Skin of body (tissue), 2 donors: ENCODE data around the gene FEM1A. TPM values are rescaled to one million over a fixed set of nuclear protein-coding genes. Genes with fewer than 3 reads are reported as not detected.
"Not testable (repeated sequence)": the region's sequence is repeated elsewhere in the genome, so short reads cannot be mapped to it uniquely, and the experiment has no call there.

Experiments used
- DNase-seq: peaks from one replicate; lab custom pipeline; 2025; lab: John Stamatoyannopoulos, UW
- total RNA-seq: library from RNA; depleted of rRNA; stranded (reverse); fragments of >200 nt; gene quantifications from one replicate; pipeline ENCODE4 v1.2.3, GENCODE V29; 2014

The FEM1A gene, protein sequence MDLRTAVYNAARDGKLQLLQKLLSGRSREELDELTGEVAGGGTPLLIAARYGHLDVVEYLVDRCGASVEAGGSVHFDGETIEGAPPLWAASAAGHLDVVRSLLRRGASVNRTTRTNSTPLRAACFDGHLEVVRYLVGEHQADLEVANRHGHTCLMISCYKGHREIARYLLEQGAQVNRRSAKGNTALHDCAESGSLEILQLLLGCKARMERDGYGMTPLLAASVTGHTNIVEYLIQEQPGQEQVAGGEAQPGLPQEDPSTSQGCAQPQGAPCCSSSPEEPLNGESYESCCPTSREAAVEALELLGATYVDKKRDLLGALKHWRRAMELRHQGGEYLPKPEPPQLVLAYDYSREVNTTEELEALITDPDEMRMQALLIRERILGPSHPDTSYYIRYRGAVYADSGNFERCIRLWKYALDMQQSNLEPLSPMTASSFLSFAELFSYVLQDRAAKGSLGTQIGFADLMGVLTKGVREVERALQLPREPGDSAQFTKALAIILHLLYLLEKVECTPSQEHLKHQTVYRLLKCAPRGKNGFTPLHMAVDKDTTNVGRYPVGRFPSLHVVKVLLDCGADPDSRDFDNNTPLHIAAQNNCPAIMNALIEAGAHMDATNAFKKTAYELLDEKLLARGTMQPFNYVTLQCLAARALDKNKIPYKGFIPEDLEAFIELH
- 13.2 TPM for total RNA-seq

DNA sequence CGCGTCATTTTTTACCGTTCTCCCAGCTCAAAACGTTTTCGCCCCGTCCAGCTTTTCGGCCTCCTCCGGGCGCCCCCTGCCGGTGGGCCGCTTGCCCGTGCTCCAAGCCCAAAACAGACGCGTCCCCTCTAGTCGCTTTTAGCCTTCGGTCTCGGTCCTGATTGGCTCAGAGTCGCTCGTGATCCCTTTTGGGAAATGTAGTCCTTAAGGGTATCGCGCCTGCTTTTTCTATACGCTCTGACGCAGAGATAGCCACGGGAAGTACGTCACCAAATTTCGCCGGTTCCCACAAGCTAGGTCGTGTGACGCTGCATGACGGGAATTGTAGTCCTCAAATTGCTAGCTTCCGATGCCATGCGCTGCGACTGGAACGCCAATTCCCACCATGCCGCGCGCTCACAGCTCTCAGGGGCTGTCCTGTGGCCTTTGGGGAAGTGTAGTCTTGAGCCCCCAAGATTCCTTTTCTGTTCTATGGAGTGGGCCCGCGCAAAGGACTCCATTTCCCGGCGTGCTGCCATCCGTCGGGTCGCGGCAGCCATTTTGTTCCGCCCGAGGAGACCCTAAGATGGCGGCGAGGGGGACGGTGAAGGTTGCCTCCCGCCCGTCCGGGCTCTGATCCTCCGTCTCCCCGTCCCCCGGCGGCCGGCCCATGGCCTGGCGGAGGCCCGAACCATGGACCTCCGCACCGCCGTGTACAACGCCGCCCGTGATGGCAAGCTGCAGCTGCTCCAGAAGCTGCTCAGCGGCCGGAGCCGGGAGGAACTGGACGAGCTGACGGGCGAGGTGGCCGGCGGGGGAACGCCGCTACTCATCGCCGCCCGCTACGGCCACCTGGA is at the start of gene FEM1A:
TSS of gene FEM1A (plus strand) at position 552 of the 836 bp plus-strand sequence. CDS start at position 673, 121 bp downstream.
- DNase-seq: peak; percentile 100

DNA sequence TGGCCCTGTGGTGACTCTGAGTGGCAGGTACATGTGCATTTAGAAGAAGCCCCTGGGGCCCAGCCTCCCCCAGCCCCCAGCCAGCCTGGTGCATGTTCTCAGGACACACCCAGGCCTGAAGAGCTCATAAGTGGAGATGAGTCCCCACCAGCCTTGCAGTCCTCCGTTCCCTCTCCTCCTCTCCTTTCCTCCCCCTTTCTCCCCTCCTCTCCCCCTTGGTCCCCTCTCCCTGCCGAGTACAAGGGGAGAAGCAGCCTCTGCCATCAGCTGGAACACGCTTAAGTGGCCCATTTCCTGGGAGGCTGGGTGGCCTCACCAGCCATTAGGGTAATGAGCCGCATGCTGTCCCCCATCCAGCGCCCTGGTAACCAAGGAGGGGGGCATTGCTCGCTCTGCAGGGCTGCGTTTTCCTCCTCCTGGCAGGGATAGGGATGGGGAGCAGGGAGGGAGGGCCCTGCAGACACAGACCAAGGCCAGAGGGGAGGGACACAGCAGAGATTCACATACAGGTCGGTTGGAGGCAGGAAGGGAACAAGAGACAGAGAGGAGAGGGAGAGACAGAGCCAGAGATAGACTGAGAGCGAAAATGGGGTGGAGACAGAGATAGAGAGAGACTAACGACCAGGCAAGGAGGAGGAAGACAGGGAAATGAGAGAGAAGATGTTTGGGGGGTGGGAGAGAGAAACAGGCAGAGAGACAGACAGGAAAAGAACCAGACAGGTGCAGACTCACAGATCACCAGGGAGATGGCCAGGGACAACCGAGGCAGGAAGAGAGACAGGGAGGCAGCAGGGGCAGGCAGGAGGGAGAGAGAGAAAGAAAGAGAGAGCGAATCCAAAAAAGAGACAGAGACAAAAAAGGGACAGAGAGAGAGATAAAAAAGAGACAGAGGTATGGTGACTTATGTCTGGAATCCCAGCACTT is 48.5 kb upstream of the FEM1A start:
- no peak for DNase-seq

DNA sequence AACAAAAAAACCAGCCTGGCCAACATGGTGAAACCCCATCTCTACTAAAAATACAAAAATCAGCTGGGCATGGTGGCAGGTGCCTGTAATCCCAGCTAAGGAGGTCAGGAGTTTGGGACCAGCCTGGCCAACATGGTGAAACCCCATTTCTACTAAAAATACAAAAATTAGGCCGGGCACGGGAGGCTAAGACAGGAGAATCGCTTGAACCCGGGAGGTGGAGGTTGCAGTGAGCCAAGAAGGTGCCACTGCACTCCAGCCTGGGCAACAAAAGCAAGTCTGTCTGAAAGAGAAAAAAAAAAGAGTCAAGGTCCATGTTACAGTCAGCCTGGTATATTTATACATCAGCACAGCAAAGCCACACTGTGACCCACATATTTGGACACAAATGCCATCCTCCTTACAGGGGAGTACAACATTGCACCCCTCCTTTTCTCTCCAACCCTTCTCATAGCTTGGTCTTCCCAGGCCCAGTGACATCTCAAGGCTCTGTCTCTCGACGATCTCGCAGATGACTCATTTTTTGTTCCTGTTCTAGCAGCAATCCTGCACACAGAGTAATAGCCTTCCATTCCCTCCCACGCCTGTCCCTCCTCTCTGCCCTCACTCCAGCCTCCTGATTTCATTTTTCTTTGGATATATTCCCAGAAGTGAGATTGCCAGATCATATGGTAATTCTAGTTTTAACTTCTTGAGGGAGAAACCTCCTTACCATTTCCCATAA is 46.9 kb upstream of the FEM1A start:
- DNase-seq: peak; percentile 48

DNA sequence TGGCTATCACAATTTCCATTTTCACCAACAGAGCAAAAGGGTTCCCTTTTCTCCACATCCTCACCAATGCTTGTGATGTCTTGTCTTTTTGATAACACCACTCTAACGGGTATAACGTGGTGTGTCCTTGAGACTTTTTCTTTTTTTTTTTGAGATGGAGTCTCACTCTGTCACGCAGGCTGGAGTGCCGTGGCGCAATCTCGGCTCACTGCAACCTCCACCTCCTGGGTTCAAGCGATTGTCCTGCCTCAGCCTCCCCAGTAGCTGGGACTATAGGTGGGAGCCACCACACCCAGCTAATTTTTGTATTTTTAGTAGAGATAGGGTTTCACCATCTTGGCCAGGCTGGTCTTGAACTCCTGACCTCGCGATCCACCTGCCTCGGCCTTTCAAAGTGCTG is 46.4 kb upstream of the FEM1A start:
- DNase-seq: not testable (repeated sequence)

DNA sequence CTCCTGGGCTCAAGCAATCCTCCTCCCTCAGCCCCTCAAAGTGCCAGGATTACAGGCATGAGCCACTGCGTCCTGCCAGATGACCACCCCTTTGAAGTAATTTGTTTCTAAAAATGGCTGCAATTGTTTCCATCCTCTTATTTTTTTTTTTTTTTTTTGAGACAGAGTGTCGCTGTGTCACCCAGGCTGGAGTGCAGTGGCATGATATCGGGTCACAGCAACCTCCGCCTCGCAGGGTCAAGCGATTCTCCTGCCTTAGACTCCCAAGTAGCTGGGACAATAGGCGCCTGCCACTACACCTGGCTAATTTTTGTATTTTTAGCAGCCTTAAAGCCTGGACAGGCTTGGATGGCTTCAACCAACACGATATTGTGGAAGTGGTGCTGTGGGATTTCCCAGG is 45.5 kb upstream of the FEM1A start:
- DNase-seq: no peak

DNA sequence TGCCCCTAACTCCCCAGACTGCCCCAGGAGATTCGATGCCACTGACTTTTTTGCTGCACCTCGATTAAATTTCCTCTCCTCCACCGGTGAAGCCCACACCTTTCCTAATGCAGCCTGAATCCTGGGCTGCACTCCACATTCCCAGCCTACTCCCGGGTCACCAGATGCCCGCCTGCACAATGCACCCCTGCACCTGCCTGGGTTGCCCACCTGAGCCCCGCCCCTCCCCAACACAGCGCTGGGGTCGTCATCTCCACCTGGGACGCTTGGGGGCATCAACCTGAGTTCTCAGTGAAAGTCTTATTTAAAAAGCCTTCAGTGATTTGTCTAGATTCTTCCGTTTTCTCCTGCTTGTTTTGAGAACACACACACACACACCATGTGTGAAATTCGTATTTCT is 43.3 kb upstream of the FEM1A start:
- no peak for DNase-seq

DNA sequence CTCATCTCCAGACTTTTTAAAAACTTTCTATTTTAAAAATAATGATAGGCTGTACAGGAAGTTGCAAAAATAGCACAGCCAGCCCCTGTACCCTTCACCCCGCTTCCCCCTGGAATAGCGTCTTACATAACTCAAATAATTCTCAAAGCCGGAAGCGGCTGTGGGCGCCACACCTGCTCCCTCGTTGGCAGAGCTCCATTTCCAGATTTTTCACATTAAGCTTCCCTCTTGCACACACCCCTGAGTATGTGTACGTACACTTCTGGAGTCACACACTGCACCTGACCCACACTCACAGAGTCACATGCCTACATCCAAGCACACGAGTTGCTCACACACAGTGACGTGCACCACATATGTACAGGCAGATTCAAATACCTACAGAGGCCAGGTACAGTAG is 42.9 kb upstream of the FEM1A start:
- no peak for DNase-seq

DNA sequence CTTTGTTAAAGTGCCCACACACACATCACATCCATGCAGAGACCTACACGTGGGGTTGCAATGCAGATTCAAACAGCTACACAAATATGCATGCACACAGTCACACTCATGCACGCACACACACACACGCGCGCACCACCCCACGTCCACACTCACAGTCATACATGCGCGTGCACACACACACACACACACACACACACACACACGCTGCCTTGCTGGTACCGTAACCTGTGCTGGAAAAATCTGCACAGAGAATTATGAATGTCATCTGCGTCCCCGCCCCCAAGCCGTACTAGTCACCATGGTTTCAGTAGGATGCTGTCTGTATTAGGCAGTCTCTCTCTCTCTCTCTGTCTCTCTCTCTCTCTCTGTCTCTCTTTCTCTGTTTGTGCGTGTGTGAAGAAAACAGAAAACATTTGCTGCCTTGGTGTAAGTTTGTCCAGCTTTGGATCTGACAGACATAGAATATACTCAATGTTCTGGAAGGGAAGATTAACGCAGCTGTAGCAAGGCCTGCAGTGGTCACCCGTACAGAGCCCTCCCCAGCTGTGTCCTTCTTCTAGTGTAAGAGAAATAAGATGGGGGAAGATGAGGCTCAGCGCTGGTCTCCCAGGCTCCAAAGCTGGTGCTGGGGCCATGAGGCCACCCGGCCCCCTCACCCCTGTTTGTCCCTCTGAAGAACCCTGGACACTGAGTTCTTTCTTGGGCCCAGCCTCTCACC is 41.5 kb upstream of the FEM1A start:
- DNase-seq: no peak

DNA sequence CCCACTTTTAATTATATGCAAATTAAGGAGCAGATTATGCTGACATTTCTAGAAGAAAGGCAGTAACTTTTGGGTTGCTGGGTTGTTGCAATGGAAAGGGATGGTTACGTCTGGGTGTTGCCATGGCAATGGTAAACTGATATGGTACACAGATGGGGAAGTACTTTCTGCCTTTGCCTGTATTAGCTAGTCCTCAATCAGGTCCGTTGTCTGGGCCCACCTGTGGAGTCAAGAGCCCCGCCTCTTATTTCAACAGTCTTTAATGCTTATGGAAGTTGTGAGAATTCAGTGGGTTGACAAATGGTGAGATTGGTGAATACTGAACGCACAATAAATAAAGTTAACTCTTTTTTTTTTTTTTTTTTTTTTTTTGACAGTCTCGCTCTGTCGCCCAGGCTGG is 37.3 kb upstream of the FEM1A start:
- DNase-seq: no peak

DNA sequence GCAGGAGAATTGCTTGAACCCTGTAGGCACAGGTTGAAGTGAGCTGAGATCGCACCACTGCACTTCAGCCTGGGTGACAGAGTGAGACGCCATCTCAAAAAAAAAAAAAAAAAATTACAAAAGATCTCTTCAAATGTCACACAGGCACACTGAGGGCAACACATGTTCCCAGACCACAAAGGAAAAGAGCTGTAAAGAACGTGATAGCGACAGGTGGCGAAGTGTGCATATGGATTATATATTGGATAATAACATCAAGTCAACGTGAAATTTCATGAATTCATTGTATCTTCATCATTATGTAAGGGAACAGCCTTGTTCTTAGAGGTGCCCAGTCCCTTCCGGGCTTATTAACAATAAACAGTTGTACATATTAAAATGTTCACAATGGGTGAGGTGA is 36.1 kb upstream of the FEM1A start:
- DNase-seq: no peak

DNA sequence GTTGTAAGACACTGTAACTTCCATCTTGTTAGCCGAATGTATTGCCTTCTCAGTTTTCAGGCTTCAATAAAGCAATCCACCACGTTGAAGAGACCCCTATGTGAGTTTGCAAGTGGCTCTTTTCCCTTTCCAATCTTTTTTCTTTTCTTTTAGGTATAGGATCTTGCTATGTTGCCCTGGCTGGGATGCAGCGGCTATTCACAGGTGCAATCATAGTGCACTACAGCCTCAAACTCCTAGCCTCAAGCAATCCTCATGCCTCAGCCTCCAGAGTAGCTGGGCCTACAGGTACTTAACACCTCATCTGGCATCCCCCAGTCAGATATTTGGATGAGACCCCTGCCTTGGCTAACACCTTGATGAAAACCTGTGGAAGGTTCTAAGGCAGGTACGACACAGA is 33.5 kb upstream of the FEM1A start:
- no peak for DNase-seq

DNA sequence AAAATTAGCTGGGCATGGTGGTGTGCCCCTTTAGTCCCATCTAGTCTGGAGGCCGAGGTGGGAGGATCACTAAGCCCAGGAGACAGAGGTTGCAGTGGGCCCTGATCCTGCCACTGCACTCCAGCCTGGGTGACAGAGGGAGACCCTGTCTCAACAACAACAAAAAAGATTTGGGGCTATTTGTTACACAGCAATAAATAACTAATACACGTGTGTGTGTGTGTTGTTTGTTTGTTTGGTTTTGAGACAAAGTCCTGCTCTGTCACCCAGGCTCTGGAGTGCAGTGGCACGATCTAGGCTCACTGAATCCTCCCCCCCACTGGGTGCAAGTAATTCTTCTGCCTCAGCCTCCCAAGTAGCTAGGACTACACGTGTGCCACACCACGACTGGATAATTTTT is 32.9 kb upstream of the FEM1A start:
- DNase-seq: no peak

DNA sequence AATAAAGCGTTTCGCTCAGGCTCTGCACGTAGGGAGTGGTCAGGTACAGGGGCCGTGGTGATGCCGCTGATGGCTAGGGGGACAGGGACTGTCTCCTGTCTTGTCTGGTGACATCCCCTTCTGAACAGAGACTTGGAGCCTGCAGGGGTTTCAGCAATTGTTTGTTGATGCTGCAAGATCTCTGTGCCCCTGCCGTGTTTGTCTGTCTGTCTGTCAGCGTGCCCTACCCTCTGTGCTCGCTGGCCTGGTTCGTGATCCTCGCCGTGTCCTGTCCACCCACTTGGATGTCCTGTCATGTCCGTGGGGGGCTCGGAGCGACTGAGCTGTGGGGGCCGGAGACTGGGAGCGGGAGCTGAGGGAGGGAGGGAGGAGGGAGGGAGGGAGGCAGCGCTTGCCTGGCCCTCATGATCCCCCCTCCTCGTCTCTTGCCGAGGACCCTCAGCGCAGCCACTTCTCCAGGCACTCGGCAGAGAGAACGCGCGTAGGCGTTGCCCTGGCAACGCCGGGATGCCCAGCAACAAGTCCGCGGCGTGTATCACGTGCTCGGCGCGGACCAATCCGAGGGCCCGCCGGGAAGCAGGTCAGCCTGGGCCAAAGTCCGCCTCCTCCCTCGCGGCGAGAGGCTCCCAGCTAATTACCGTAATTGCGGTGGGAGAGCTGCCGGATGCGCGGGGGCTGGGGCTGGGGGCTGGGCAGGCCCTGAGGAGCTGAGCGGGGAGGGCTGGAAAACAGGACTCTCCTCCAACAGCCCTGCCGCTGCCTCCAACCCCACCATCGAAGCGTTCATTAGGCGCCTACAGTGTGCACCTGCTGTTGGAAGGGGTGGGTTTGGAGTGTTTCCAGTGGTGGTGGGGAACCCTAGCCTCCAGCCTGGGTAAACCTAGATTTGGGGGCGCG is 31.9 kb upstream of the FEM1A start:
- DNase-seq: peak; percentile 55

DNA sequence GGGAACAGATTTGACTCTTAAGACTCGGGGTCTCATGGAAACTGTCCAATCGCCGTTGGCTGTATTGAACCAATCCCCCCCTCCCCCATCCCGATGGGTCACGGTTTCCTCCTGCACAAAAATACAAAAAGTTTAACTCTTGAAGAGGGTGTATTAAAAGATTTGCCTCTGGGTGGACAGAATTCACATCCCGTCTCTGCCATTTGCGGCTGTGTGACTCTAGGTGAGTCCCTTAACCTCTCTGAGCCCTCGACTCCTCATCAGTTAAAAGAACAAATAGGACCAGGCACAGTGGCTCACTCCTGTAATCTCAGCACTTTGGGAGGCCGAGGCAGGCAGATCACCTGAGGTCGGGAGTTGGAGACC is 31.3 kb upstream of the FEM1A start:
- no peak for DNase-seq

DNA sequence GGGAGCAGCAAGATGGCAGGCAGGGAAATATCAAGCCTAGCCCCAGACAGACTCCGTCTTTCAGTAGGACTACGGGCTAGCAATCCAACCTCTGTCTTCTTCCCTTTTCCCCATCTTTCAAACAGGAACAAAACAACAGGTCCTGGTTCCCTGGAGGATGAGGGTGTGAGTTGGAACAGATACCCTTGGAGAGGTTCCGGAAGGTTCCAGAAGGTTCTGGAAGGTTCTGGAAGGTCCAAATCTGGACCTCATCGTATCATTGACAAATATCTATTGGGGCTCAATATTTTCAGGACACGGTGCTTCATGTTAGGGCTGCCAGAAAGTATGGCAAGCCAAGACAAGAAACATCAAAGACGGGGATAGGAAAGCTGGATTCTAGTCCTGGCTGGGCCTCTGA is 28.5 kb upstream of the FEM1A start:
- no peak for DNase-seq

DNA sequence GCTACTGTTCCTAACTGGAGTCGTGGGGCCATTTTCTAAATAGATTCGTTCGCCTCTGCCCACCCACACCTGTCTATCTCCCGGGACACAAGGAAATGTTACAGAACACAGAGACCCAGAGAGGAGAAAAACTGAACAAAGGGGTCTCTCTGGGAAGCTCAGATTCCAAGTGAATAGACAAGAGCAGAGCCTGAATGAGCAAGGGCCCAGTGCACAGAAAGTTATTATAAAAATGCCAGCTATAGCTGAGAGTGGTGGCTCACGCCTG is 27.2 kb upstream of the FEM1A start:
- DNase-seq: no peak

DNA sequence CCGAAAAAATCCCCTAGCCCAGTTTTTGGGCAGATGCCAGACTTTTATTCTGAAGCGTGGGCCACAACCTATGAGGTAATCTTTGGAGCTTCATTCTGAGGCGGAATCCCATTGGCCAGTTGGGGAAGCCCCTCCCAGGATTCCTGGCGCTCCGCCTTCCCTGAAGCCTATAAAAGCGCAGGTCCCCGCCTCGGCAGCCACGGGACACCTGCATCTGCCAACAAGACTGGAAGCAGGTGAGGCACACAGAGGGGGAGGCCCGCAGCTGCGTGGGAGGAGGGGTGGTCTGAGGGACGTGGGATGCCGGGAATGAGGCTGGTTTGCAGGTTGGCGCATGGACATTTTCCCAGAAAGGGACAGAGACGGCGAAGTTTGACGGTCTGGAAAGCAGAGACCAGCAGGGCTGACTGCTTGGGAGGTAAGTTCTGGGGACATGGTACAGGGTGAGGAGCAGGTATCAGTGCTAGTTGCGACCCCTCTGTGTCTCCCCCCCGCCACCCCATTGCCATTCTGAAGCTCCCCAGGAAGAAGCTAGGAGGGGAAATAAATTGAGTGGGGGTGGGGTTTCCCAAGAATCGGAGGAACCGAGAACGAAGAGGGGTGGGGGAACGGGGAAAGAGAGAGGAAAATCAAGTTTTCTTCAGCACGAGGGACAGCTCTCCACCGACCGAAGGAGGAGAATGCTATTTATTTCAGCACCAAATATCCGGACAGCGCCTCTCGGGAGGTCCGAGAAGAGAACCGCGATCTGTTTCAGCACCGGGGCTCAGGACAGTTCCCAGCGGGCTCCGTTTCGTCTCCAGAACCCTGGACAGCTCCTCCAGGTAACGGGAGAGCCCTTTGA is 22.4 kb upstream of the FEM1A start:
- DNase-seq: peak; percentile 84

DNA sequence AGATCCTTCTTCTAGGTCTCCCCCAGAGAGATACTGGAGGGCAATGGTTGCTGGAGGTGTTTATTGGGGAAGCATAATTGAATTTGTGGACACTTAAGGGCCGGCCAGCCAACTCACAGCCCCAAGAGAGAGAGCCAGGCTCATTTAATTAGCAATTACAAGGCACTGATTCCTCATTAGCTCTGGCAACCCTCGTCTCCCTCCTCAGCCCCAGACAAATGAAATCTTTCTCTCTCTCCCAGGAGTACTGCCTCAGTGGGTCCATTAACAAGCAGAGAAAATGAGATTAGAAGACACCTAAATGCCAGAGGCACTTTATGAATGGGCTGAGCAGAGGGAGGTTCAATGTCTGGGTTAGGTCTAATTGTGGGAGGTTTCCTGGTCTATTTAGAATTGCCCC is 19.0 kb upstream of the FEM1A start:
- DNase-seq: no peak
